ENCODE results near the gene TMEM44. TPM values are rescaled to one million over a fixed set of nuclear protein-coding genes. Genes with fewer than 3 reads are reported as not detected.
"Not testable (repeated sequence)": the region's sequence is repeated elsewhere in the genome, so short reads cannot be mapped to it uniquely, and the experiment has no call there.

Gene TMEM44
- total RNA-seq, 1 experiment from 2014 or later = 19.0 TPM

DNA sequence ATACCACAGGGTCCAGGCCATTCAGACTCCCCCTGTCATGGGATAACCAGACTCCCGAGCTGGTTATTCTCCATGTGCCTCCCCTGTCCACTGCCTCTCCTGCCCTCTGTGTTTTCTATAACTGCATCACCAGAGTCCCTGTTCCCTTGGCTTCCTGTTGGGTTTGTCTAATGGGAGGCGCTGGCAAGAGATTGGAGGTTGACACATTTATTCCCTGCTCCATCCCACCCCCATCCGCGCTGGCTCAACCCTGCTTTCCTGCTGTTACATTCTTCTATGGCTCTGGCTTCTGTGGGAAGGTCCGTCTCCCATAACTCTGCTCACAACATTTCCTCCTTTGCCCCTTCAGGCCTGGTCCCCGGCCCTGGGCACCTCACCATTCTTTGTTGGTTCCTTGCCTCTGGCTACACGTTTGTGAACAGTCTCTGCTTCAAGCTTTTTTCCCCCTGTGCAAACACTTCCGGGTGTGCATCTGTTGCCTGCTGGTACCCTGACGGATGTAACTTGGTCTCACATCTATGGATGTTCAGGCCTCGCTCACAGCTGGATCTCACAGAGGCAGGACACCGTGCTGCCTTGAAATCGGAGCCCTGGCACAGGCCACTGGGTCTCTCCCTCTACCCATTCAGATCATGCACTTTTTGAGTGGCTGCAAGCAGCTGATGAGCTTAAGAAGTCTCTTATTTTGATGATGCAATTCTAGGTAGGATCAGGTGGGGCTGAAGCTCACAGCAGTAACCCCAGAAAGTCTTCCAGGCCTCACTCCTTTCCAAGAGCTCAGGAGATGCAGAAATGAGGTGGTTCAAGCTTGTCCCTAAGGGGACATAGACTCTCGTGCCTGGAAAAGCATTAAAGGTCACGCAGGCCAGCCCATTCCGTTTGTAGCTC lies 77.8 kb downstream of the TMEM44 start:
- no peak for DNase-seq (ENCODE audit: low read depth)

DNA sequence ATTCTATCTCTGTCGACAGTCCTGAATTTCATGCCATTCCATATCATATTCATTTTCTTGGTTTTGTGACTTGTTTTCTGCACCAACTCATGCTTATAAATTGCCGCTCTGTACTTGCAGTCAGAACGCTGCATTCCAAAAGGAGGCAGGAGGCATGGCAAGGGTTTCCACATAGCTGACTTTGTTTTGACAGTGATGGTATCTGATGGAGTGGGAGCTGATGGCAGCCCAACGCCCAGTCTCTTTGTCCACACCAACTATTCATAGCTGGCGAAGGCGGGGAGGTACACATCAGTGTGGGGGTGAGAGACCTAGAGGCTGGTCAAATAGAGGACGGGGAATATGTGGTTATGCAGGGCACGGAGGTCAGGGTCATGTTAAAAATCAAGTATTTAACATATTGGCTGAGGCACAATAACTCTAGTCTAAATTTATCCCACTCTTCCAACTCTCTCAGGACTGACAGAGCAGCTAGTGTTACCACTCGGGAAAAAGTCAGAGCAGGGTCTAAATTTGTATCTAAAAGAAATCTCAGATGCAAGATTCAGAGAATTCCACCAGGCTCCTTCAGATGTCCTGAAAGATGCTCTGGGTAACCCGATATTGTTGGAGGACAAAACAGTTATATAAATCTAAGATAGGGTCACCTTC lies 78.6 kb downstream of the TMEM44 start:
- no peak for DNase-seq (ENCODE audit: low read depth)

GRCh38 chr3:194552327-194552949 lies 80.8 kb downstream of the TMEM44 start:
- DNase-seq (ENCODE audit: low read depth) = no peak

- DNase-seq (ENCODE audit: low read depth) = no peak
These were observed 83.4 kb downstream of the TMEM44 start for GRCh38 chr3:194549853-194550252.

- DNase-seq (ENCODE audit: low read depth) = peak; percentile 54
These were observed 84.6 kb downstream of the TMEM44 start for GRCh38 chr3:194548346-194549321.

DNA sequence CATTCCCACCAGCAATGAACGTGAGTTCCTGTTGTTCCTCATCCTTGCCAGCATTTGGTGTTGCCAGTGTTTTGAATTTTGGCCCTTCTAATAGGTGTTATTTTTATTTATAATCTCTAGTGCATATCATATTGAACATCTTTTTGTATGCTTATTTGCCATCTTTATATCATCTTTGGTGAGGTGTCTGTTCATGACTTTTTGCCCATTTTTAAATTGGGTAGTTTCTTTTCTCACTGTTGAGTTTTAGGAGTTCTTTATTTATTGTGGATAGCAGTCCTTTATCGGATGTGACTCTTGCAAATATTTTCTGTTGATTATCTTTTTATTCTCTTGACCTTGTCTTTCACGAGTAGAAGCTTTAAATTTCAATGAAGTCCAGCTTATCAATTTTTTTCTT lies 86.2 kb downstream of the TMEM44 start:
- DNase-seq (ENCODE audit: low read depth) = no peak

DNA sequence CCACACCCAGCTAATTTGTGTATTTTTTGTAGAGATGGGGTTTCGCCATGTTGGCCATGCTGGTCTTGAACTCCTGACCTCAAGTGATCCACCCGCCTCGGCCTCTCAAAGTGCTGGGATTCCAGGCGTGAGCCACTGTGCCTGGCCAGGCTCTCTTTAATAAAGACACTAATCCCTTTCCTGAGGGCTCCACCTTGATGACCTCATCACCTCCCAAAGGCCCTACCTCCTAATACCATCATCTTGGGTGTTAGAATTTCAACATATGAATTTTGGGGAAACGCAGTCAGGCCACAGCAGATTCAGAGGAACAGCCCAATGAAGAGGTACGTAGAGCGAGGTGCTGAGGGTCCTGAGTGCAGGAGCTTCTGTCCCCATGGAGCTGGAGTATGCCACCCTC lies 87.7 kb downstream of the TMEM44 start:
- DNase-seq (ENCODE audit: low read depth) = not testable (repeated sequence)

GRCh38 chr3:194543550-194543949 lies 89.7 kb downstream of the TMEM44 start:
- no peak for DNase-seq (ENCODE audit: low read depth)

- DNase-seq (ENCODE audit: low read depth) = no peak
These were observed 91.7 kb downstream of the TMEM44 start for GRCh38 chr3:194541483-194541882.

- no peak for DNase-seq (ENCODE audit: low read depth)
These were observed 92.8 kb downstream of the TMEM44 start for GRCh38 chr3:194540274-194540905.

GRCh38 chr3:194539498-194539897 lies 93.7 kb downstream of the TMEM44 start:
- no peak for DNase-seq (ENCODE audit: low read depth)

DNA sequence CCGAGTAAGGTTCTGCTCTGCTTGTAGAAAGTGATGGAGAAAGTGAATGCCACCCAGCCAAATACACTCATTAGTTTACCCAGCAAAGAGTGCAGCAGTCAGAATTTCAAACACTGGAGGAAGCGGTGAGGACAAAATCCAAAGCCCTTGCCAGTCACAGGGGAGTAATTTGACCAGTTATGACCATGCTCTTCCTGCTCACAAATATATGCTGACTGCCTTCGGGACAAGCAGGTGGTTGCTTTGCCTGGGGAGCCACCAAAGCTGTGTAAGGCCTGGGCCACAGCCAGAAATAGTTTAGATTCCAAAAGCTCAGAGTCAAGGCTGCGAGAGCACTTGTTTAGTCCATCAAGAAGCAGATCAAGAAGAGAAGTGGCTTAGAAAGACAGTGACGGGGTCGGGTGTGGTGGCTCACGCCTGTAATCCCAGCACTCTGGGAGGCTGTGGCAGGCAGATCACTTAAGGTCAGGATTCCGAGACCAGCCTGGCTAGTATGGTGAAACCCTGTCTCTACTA lies 95.4 kb downstream of the TMEM44 start:
- peak; percentile 91 for DNase-seq (ENCODE audit: low read depth)

Other genes starting within 250 kb of the TMEM44 start
- not detected in 2 replicates for gene GP5, start 234.2 kb downstream of the TMEM44 start, total RNA-seq (2014; rRNA removed; shearing (Covaris generic))
- gene ATP13A3, start 146.4 kb downstream of the TMEM44 start, total RNA-seq (2014; rRNA removed; shearing (Covaris generic)) = 123 and 126 TPM in 2 replicates
- gene LSG1, start 38.8 kb upstream of the TMEM44 start, total RNA-seq (2014; rRNA removed; shearing (Covaris generic)) = 55.0 and 63.1 TPM in 2 replicates
- gene FAM43A, start 52.5 kb upstream of the TMEM44 start, total RNA-seq (2014; rRNA removed; shearing (Covaris generic)) = 1.8 and 3.5 TPM in 2 replicates